Endothelial cell of hepatic sinusoid (primary cell): ENCODE data around the gene WDPCP.
"Not testable (repeated sequence)": the region's sequence is repeated elsewhere in the genome, so short reads cannot be mapped to it uniquely, and the experiment has no call there.

Experiments used
- in situ Hi-C: cut with HindIII; loops from 2 replicates; pipeline ENCODE4 v1.10.0; 2017; ENCODE audit warnings: low sequenced_read_pairs

The WDPCP gene

DNA sequence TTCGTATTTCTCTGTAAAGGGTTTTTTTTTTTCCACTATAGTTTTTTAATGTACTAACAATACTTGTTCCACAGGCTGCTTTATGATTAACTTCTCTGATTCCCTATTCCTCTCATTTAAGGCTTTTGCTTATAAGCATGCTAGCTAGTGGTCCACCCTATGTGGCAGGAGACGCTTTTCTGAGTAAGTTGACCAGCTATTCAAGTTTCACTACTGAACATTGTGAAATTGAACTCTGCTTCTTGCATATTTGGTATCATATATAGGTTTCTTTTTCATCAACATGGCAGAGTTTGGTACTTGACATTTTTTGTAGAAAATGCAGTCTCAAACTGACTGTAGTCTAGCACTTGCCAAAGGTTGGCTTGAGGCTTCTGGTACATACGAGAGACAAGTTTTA lies 463.4 kb downstream of the WDPCP start:
- in situ Hi-C loops = no loop called here

DNA sequence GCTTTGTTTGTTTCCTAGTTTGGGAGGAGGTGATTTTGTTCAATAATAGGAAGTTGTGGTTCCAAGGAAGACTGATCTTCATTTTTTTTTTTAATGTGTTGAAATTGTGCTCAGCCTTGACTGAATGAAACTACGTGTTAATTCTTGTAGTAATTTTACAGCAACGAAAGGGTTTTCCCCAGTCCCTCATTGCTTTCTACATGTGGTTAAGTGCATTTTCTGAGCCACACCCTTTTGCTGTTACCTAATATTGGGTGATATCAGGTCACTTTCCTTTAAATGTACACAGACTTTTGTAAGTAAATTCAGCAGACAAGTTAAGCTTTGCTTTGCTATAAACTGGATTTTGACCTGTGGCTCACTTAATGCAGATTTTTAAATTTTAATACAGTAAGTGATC lies 464.1 kb downstream of the WDPCP start:
- in situ Hi-C loops = no loop called here

DNA sequence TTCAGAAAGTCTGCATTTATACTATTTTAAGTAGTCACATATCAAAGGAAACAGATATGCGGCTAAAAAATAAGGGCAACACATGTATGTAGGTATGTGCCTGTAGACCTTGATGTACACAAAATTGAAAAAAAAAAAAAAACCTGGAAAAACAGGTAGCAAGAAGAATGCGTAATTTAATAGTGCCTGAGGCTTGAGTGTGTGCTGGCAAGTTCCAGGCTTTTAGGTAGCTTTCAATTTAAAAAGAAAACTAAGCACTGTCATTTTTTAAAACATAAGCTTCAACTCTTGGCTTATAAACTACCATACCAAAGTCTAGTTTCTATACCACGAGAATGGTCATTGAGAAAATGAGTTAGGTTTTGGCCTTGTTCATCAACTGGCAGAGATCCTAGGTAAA lies 465.4 kb downstream of the WDPCP start:
- in situ Hi-C loops = no loop called here

DNA sequence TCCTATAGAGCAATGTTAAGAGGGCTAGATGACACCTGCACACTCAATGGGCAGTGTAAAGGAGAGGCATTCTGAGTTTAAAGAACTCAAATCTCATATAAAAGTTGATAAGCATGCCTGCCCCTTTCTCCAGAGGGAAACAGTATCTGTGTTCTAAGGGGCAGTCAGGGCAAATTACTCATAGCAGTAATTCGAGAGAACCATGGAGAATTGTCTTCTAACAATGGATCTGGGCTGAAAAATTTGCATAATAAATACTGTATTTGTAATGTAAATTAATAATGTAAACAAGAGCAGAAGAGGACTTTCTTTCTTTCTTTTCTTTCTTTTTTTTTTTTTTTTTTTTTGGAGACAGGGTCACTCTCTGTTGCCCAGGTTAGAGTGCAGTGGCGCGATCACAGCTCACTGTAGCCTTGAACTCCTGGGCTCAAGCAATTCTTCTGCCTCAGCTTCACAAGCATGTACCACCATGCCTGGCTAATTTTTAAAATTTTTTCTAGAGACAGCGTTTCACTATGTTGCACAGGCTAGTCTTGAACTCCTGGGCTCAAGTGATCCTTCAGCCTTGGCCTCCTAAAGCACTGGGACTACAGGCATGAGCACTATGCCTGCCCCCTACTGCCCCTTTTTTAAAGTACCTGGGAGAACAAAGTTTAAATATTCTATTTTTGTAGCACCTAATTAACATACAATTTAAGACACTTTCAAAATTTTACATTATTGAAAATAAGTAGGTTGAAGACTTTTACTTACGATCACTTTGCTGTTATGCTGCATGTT lies 467.0 kb downstream of the WDPCP start:
- in situ Hi-C loops = no loop called here

DNA sequence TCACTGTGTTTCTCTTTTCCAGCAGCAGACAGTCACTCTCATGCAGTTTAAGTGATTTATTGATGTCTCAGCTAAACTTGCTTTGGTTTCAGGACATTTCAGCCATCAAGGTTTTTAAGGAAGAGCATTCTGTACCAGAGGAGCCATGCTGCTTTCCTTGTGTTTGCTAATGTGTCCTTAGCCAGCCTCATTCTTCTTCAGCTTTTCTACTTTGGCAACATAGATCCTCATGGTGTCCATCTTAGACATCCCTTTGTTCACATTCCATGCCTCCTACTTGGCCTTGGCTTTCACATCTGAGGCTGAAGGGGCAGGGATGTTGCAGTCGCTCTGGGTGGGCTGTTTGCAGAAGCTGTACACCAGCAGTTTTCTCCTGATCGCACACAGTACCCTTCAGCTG lies 469.5 kb downstream of the WDPCP start:
- in situ Hi-C loops = no loop called here

DNA sequence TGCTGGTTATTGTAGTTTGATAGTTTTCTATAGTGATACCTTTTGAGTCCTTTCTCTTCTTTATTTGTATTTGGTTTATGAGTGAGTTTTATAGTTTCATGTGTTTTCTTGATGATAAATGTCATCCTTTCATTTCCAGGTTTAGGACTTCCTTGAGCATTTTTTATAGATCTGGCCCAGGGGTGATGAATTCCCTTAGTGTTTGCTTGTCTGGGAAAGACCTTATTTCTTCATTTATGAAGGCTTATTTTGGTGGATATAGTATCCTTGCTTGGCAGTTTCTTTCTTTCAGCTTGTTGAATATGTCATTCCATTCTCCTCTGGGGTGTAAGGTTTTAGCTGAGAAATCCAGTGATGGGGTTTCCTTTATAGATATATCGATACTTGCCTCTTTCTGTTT lies 483.8 kb downstream of the WDPCP start:
- in situ Hi-C loops = no loop called here

DNA sequence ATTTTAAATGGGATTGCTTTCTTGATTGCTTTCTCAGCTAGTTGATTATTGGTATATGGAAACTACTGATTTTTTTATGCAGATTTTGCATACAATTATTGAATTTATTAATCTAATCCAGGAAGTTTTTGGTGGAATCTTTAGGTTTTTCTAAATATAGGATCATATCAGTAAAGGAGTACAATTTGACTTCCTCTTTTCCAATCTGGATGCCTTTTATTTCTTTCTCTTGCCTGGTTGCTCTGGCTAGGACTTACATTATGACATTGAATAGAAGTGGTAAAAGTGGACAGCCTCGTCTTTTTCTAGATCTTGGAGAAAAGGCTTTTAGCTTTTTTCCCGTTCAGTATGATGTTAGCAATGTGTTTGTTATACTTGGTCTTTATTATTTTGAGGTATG lies 486.3 kb downstream of the WDPCP start:
- in situ Hi-C loops = no loop called here

DNA sequence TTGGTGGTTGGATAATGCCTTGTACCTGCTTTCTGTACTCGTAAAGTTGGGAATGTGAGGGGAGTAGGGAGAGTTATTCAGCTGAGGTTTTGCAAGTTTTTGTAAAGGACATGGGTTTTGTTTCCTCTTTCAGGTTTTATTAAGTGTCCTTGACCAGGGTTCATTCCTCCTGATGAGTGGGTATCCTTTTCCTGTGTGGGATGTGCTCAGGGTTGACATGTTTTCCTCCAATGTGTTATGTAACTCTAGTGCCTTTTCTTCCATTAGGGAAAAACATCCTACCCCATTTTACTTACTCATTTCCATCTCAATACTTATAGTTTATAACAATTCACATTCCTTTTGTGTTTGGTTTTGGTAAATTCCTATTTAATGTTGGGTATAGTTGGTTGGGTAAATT lies 489.2 kb downstream of the WDPCP start:
- in situ Hi-C loops = no loop called here

DNA sequence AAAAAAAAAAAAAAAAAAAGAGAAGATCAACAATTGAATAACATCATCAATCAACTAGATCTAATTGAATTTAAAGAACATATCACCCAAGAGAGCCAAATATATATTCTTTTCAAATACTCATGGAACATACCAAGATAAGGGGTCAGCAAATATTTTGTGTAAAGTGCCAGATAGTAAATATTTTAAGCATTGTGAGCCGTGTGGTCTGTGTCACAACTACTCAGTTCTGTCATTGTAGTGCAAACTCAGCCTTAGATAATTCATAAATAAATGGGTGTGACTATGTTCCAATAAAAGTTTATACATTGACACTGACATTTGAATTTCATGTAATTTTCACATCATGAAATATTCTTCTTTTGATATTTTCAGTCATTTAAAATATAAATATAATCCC lies 491.8 kb downstream of the WDPCP start:
- in situ Hi-C loops = no loop called here

DNA sequence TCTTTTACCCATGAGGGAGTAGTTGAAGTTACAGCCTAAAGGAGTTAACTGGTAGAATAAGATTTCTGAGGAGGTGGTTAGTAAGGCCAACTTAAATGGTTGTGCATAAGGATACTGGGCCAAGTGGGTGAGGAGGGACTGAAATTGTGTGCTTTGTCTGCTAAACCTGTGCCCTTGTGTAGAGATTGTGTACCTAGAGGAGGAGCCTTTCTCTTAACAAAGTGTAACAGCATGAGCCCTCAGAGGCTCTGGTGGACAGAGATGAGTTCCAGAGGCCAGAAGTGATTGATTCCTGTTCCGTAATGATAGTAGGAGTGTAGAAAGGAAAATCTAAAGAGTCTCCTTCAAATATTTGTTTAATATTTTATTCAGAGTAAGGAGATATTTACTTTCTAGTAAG lies 494.8 kb downstream of the WDPCP start:
- in situ Hi-C loops = no loop called here

DNA sequence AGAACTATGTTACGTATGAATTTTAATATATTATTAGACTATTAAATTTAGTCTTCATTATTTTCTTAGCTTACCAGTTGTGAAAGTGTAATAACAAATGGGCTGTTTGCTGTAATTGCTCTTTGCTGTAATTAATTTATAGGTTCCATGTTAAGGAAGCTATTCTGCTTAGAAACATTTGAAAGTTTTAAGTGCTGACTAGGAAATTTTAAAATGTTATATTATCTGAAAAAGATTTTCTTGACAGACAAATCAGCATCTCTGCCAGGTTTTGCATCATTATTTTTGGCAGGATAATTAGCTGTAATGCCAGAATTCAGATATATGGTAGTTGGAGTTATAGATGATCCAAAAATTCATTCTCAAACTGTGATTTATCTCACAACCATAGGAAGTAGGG lies 495.4 kb downstream of the WDPCP start:
- in situ Hi-C loops = no loop called here

DNA sequence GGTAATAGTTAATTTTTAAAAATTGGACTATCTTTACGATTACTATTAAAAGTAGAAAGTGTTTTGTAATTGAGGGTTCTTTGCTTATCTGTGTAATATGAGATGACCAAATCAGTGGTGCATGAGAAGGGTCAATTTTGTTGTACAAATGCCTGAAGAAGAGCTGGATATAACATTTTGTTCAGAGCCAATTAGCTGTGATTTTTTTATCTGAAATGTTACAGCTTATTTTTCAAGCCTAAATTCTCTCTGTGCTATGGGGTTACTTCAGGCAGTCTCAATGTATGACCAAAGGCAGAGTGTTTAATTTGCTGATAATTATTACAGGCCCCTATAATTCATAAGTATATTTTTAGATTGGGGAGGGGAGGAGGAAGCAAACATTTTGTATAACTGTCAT lies 495.9 kb downstream of the WDPCP start:
- in situ Hi-C loops = no loop called here

DNA sequence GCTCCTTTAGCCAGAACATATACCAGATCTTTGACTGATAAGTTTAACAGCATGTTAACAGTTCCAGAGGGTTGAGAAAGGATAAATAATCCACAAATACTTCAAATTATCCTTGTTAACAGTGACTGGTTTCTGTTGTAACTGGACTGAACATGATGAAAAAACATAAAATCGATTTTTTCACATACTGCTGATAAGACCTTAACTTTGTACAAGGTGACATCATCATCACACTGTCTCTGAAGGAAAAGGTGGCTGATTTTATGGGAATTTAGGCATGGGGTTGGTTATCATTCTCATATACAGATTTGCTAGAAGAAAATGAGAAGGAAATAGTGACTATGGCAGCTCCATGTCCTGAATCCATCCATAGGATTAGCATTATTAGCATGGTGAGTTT lies 501.6 kb downstream of the WDPCP start:
- in situ Hi-C loops = no loop called here

DNA sequence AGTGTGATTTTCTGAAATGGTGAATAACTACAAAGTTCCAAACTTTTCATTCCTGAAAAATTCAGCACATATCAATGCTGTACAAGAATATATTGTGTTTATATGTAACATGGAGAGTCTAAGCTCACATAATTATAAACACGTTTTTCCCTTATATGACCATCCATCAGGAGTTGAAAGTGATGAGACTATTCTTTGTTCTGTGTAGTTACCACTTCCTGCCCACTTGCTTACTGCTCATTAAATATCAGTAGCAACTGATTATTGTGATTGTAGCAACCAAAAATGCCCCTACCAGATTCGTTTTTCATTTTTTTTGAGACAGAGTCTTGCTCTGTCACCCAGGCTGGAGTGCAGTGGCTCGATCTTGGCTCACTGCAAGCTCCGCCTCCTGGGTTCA lies 506.9 kb downstream of the WDPCP start:
- in situ Hi-C loops = no loop called here

DNA sequence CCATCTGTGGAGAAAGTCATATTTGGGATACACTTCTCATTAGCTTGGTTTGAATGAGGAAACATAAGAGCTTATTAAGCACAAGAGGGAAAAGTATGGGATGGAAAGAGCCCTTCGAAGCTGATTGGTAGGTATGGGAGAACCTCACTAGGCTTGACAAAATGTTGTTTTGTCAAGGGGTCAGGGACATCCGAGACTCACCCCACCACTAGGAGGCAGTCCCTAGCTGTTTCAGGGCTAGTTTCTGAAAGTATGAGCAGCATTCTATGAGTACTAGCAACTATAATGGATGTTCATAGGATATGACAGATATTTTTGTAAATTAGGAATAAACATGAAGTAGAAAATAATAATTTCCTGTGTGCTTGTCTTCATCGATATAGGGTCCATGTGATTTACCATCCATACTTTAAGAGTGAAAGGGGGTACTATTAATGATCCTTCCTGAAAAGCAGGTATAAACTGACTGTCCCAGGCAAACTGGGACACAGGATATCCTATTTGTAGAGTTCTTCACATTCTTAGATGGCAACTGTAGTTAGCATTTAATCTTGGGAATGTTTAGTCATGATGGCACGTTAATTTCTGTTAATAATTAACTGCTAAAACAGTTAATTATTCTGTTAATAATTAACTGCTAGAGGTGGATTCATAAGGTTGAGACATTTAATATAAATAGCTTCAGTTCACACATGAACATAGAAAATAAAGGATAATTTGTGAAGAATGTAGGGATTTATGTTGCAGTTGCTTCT lies 509.2 kb downstream of the WDPCP start:
- in situ Hi-C loops = no loop called here

DNA sequence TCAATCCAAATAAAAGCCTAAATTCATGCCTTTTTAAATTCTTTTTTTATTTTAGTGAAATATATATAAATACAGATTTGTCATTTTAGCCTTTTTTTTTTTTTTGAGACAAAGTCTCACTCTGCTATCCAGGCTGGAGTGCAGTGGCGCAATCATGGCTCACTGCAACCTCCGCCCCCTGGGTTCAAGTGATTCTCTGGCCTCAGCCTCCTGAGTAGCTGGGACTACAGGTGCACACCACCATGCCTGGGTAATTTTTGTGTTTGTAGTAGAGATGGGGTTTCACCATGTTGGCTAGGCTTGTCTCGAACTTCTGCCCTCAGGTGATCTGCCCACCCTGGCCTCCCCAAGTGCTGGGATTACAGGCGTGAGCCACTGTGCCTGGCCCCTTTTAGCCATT lies 513.9 kb downstream of the WDPCP start:
- in situ Hi-C loops = not testable (repeated sequence)

DNA sequence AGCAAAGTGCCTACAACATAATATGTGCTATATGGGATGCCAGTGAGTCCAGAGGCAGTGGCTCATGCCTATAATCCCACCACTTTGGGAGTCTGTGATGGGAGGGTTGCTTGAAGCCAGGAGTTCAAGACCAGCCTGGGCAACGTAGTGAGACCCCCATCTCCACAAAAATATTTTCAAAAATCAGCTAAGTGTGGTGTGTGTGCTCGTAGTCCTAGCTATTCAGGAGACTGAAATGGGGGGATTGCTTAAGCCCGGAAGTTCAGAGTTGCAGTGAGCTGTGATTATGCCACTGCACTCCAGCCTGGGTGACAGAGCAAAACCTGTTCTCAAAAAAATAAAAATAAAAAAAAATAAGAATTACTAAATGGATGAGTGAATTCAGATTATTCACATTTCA lies 514.3 kb downstream of the WDPCP start:
- in situ Hi-C loops = no loop called here

DNA sequence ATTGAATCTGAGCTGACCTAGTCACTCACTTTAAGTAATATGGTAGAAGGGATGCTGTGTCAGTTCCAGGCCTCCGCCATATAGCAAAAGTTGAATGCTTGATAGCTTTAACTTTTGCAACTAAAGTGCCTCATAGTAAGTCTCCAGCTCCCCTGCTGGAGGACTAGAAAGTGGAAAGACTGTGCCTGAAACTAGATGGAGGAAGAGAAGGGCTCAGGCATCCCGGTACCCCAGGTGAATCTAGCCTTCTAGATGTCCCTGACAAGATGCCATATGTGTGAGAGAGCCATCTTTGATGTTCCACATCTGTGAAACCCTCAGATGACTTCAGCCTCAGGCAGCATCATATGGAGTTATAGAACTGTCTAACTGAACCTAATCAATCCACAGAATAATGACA lies 516.6 kb downstream of the WDPCP start:
- in situ Hi-C loops = no loop called here
